22Rv1 (cell line): ENCODE results near the gene IL23R.

Experiments used
- CTCF ChIP-seq: fragments of 450-650 bp; IDR thresholded peaks from 2 replicates; pipeline ENCODE4 v1.5.1; 2017; ENCODE audit warnings: mild to moderate bottlenecking
- ZFX ChIP-seq: fragments of 450-650 bp; IDR thresholded peaks from 2 replicates; pipeline ENCODE4 v1.6.1; 2017; ENCODE audit warnings: antibody characterized with exemption, borderline replicate concordance

GRCh38 chr1:67188137-67188536 is 21.9 kb downstream of the IL23R start:
- TF ChIP-seq CTCF (no peak), ZFX (no peak)
